Esophagus muscularis mucosa (tissue), 4 donors: ENCODE measurements around the gene OBP2A. TPM values are rescaled to one million over a fixed set of nuclear protein-coding genes. Genes with fewer than 3 reads are reported as not detected.
"Not testable (repeated sequence)": the region's sequence is repeated elsewhere in the genome, so short reads cannot be mapped to it uniquely, and the experiment has no call there.

ENCODE experiments used
- DNase-seq: peaks from one replicate; pipeline ENCODE4 v3.0.0-alpha.2; 2017; ENCODE audit errors: extremely low spot score
- H3K27ac ChIP-seq, 4 donors: fragments of 200-600 bp; sonication (generic); replicated peaks in 1 of 4; 1 replicate in 3 of 4; 2 replicates in 1 of 4; pipeline ENCODE4 v1.5.1; 2016 to 2019; ENCODE audit warnings: mild to moderate bottlenecking in 1 of 4
- H3K27me3 ChIP-seq, 4 donors: fragments of 200-600 bp; sonication (generic); one replicate each; pipeline versions ENCODE4 v1.5.1 to v1.6.0; 2016 to 2019
- H3K36me3 ChIP-seq, 4 donors: fragments of 200-600 bp; sonication (generic); one replicate each; pipeline ENCODE4 v1.5.1; 2016 to 2019
- H3K4me1 ChIP-seq, 4 donors: fragments of 200-600 bp; sonication (generic); one replicate each; pipeline ENCODE4 v1.5.1; 2016 to 2019
- H3K4me3 ChIP-seq, 4 donors: fragments of 200-600 bp; sonication (generic); 1 replicate in 2 of 4; 2 replicates in 2 of 4; pipeline ENCODE4 v1.5.1; 2016 to 2019; ENCODE audit warnings: mild to moderate bottlenecking in 4 of 4, moderate library complexity in 1 of 4
- H3K9me3 ChIP-seq, 4 donors: fragments of 200-600 bp; sonication (generic); 1 replicate in 3 of 4; 2 replicates in 1 of 4; pipeline ENCODE4 v1.5.1; 2016 to 2019
- EP300 ChIP-seq: sonication (generic); formaldehyde crosslinking; IDR thresholded peaks from one replicate; pipeline ENCODE4 v1.6.1; 2017; ENCODE audit warnings: antibody characterized with exemption
- POLR2A ChIP-seq: fragments of 450-650 bp; IDR thresholded peaks from one replicate; pipeline ENCODE4 v1.6.1; 2017; ENCODE audit warnings: antibody characterized with exemption, moderate library complexity, mild to moderate bottlenecking, low read depth
- POLR2AphosphoS5 ChIP-seq, 2 donors: sonication (generic); formaldehyde crosslinking; IDR thresholded peaks; one replicate each; pipeline ENCODE4 v1.6.1; 2017; ENCODE audit warnings: antibody characterized with exemption in 2 of 2
- WGBS: methylation state at CpG from one replicate; pipeline ENCODE4 v1.1.5; 2018; 5-methylcytosine and 5-hydroxymethylcytosine counted together
- intact Hi-C: fragments of 100-400 bp; cut with DNase I; formaldehyde crosslinking; loops from one replicate; pipeline ENCODE4 v1.15.1; 2023
- total RNA-seq, 4 donors: library from RNA; depleted of rRNA; stranded (reverse); fragments of >200 nt; gene quantifications; one replicate each; pipeline versions ENCODE4 v1.1.0 to v1.2.1, GENCODE V29; 2016
- TF ChIP-seq, protein P1 (sequence below), 3 experiments: fragments of 200-600 bp in 2 of 3; fragments of 450-650 bp in 1 of 3; sonication (generic) in 2 of 3; IDR thresholded peaks; one replicate each; pipeline ENCODE4 v1.5.1; 2017 to 2019; ENCODE audit warnings: antibody characterized with exemption in 3 of 3, mild to moderate bottlenecking in 2 of 3, moderate library complexity in 1 of 3

Gene OBP2A
- not detected for total RNA-seq

GRCh38 chr9:135545646-135546176, at the start of gene OBP2A:
OBP2A (plus strand) TSS chr9:135546126; CDS start chr9:135546181, 55 bp downstream.
- H3K4me1 ChIP-seq, H3K36me3 ChIP-seq, H3K4me3 ChIP-seq, H3K27ac ChIP-seq, H3K9me3 ChIP-seq, intact Hi-C loops, DNase-seq: not testable (repeated sequence)
- 61% methylated on average over 11 of the region's 19 CpGs for WGBS
- H3K27me3 ChIP-seq: peaks cover 0 to 52% (median 0%) of the 10 kb centered on the region in 4 donors

DNA sequence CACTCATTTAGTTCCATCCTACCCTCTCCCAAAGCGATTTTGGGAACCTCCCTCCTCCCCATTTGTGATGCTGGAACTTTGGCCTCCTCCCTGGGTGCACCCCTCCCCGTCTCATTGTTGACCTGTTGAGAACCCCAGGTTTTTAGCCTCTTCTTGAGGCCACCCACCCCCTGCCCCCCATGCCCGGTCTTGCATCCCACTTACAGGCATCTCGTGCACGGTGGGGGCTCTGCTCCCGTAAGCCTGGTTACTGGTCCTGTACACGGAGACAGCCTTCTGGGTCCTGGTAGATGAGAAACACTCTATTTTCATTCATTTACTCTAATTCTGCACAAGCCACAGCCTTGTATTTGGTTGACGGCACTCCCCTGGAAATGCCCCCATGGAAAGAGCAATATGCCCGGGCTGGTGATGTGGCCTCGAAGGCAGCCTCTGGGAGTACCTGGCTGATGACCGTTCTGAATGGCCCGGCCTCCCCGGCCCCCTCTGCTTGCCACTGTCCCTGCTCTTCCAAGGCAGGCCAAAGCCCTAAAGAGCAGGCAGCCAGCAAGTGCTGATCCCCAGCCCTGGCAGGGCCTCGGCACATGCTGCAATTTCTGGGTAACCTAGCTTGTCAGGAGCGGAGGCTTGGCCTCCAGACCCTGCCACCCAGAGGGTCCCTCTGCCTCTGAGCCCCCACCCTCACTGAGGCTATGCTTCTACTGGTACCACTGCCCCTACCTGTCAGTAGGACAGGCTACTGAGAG, 47.4 kb upstream of the OBP2A start:
- 88% methylated on average over 11 of the region's 15 CpGs for WGBS
- H3K4me1 ChIP-seq: peaks cover 22 to 38% (median 31%) of the 10 kb centered on the region in 4 donors
- H3K27ac ChIP-seq: no peak overlapping the region
- H3K9me3 ChIP-seq: no peaks in the 10 kb centered on the region
- TF ChIP-seq EP300: no peak
- no peak for TF ChIP-seq POLR2AphosphoS5 (IDR thresholded peaks at IDR 0.05)
- TF ChIP-seq, protein P1, sequence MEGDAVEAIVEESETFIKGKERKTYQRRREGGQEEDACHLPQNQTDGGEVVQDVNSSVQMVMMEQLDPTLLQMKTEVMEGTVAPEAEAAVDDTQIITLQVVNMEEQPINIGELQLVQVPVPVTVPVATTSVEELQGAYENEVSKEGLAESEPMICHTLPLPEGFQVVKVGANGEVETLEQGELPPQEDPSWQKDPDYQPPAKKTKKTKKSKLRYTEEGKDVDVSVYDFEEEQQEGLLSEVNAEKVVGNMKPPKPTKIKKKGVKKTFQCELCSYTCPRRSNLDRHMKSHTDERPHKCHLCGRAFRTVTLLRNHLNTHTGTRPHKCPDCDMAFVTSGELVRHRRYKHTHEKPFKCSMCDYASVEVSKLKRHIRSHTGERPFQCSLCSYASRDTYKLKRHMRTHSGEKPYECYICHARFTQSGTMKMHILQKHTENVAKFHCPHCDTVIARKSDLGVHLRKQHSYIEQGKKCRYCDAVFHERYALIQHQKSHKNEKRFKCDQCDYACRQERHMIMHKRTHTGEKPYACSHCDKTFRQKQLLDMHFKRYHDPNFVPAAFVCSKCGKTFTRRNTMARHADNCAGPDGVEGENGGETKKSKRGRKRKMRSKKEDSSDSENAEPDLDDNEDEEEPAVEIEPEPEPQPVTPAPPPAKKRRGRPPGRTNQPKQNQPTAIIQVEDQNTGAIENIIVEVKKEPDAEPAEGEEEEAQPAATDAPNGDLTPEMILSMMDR (IDR thresholded peaks at IDR 0.05): no peak
- TF ChIP-seq POLR2A: no peak
- intact Hi-C loops: no loop called here
- peaks cover 1 to 21% (median 19%) of the 10 kb centered on the region in 4 donors for H3K36me3 ChIP-seq
- H3K4me3 ChIP-seq: no peak overlapping the region
- DNase-seq: no peak
- H3K27me3 ChIP-seq: no peaks in the 10 kb centered on the region

DNA sequence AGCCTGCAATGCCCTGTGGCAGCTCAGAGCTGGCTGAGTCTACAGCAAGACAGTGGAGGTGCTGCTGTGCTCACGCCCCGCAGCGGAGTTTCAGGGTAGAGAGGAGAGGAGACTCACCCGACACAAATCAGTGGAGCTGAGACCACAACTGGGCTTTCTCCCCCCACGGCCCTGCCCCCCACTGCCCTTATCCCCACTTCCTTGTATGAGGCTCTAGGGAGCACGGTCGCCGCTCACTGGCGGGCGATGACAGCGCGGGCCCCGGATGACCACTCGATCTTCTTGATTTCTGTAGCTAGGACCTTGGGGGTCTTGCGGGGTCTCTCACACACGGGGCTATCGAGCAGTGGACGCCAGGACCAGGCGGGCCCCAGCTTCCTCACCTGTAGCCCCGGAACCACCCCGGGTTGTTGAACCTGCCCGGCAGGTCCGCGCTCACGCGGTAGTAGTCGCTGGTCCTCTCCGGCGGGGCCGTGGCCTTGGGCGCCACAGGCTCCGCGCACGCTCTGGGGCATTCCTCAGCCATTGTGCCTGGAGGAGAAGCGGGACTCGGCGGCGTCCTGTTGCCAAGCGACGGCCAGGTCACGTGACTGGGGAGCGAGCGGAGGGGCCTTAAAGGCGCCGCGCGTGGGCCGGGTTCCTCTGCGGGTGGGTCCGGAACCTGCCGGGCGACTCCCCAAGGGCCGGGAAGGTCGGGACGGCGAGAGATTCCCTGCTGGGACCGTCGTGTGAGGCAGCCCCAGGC, 46.4 kb upstream of the OBP2A start:
- peak overlapping the region; percentile 78 to 85 (median 84) for H3K27ac ChIP-seq
- no peaks in the 10 kb centered on the region for H3K27me3 ChIP-seq
- peaks cover 9 to 30% (median 28%) of the 10 kb centered on the region in 4 donors for H3K36me3 ChIP-seq
- H3K4me3 ChIP-seq: peak overlapping the region; percentile 85 to 100 (median 95)
- peak; percentile 97 for DNase-seq
- intact Hi-C loops: no loop called here
- H3K4me1 ChIP-seq: peaks cover 22 to 44% (median 32%) of the 10 kb centered on the region in 4 donors
- no peaks in the 10 kb centered on the region for H3K9me3 ChIP-seq
- TF ChIP-seq EP300: no peak
- peak in 1 of 2 donors; percentile 71 for TF ChIP-seq POLR2AphosphoS5 (IDR thresholded peaks at IDR 0.05)
- TF ChIP-seq POLR2A: no peak
- TF ChIP-seq, protein P1 (IDR thresholded peaks at IDR 0.05): peak in 1 of 3 experiments; percentile 15
- WGBS: 1% methylated on average over 27 of the region's 58 CpGs

- TF ChIP-seq POLR2A: no peak
- no peaks in the 10 kb centered on the region for H3K27me3 ChIP-seq
- DNase-seq: no peak
- peaks cover 9 to 35% (median 34%) of the 10 kb centered on the region in 4 donors for H3K36me3 ChIP-seq
- H3K4me3 ChIP-seq: peak overlapping the region; percentile 85 to 100 (median 95)
- no peaks in the 10 kb centered on the region for H3K9me3 ChIP-seq
- 0% methylated on average over 20 of the region's 29 CpGs for WGBS
- H3K27ac ChIP-seq: peak overlapping the region; percentile 78 to 85 (median 84)
- peaks cover 22 to 48% (median 37%) of the 10 kb centered on the region in 4 donors for H3K4me1 ChIP-seq
- intact Hi-C loops: no loop called here
Observed at GRCh38 chr9:135500071-135500524, 45.8 kb upstream of the OBP2A start.

DNA sequence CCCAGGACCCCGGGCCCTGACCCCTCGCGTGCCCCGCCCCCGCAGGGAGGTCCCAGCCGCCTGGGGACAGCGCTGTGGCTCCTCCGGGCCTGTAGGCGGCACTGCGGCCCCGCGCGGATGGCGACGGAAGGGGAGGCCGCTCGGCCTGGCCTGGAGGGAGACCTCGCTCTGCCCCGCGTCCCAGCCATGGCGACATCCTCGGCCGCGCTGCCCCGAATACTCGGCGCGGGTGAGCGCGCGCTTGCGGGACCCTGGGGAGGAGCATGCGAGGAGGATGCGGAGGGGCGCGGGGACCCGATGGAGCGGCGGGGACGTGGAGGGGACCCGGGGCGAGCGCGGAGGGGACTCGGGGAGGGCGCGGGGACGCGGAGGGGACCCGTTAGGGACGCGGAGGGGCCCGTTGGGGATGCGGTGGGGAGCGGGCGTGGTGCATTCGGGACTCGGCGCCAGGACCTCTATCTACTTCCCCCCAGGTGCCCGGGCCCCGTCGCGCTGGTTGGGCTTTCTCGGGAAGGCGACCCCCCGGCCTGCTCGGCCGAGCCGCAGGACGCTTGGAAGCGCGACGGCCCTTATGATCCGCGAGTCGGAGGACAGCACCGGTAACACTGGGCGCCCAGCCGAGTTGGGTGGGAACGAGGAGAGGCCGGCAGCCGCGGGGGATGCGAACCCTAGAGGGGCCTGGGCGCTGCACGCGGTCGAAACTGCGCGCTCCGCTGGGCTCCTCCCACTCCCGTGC, 45.2 kb upstream of the OBP2A start, which contains the start of gene MRPS2:
MRPS2 (plus strand) TSS at position 158 of the 736 bp plus-strand sequence; CDS start at position 187, 29 bp downstream.
- Histone ChIP-seq H3K36me3 (peaks cover 9 to 41% (median 36%) of the 10 kb centered on the region in 4 donors), H3K9me3 (no peaks in the 10 kb centered on the region), H3K27ac (peak within 1 kb of the TSS; percentile 78 to 85 (median 84)), H3K4me1 (peaks cover 22 to 48% (median 37%) of the 10 kb centered on the region in 4 donors), H3K27me3 (no peaks in the 10 kb centered on the region), H3K4me3 (peak within 1 kb of the TSS; percentile 85 to 100 (median 95))
- TF ChIP-seq, protein P1 (IDR thresholded peaks at IDR 0.05): peak; percentile 87 to 98 (median 90)
- TF ChIP-seq POLR2A (no peak), POLR2AphosphoS5 (IDR thresholded peaks at IDR 0.05) (peak; percentile 55 to 80)
- no peak for DNase-seq
- 0% methylated on average over 9 of the region's 92 CpGs for WGBS
- intact Hi-C loops: no loop called here
